HCT116 (cell line): ENCODE measurements around the gene CFAP43. TPM values are rescaled to one million over a fixed set of nuclear protein-coding genes. Genes with fewer than 3 reads are reported as not detected.

Experiments used
- ATAC-seq: fragments of 200-7000 bp; cut with Tn5 transposase; 2 replicates; pipeline ENCODE4 v1.9.1; 2020; ENCODE audit warnings: mild to moderate bottlenecking, moderate library complexity
- BruUV-seq: library from RNA; stranded (reverse); fragments of 400-500 nt; replicated peaks from 2 replicates; lab custom pipeline; 2021; lab: Mats Ljungman, UMichigan
- CTCF ChIA-PET: fragments of 300-600 bp; sonication (Branson Sonifier 250); formaldehyde crosslinking; loops from one replicate; lab custom pipeline; 2021; ENCODE audit warnings: antibody characterized with exemption; lab: Charles Lee
- POLR2A ChIA-PET: fragments of 300-600, 350-600 bp; sonication (Branson Sonifier 250); formaldehyde crosslinking; loops from one replicate; lab custom pipeline; 2021; ENCODE audit warnings: antibody characterized with exemption; lab: Charles Lee
- RAD21 ChIA-PET, 2 experiments: fragments of 300-600 bp; sonication (Branson Sonifier 250); formaldehyde crosslinking; loops; one replicate each; lab custom pipeline; 2023; ENCODE audit warnings: low total read pairs in 2 of 2; ENCODE audit not compliant: uncharacterized antibody in 2 of 2, unreplicated experiment in 2 of 2, low non-redundant PET in 1 of 2; lab: Charles Lee
- DNase-seq: peaks from one replicate; pipeline ENCODE4 v3.0.0-alpha.2; 2010; ENCODE audit warnings: low read depth, low spot score
- H2AFZ ChIP-seq: fragments of 200-600 bp; shearing (Covaris generic), sonication (generic); 2 replicates; pipeline ENCODE4 v1.6.1; 2017; ENCODE audit warnings: low read depth, mixed run types, mixed read lengths, antibody characterized with exemption, low read length; ENCODE audit not compliant: poor library complexity, severe bottlenecking
- H3K27ac ChIP-seq: 2 replicates; pipeline ENCODE4 v1.5.1; 2012; ENCODE audit warnings: low read depth, low read length
- H3K27me3 ChIP-seq: fragments of 200-600 bp; sonication (generic); 2 replicates; pipeline ENCODE4 v1.6.1; 2016; ENCODE audit warnings: mixed run types, low read length, mixed read lengths; ENCODE audit not compliant: insufficient read depth
- H3K36me3 ChIP-seq, 2 experiments: fragments of 200-500 bp in 1 of 2; fragments of 200-600 bp in 1 of 2; sonication (Bioruptor generic) in 1 of 2; sonication (generic) in 1 of 2; 2 replicates each; pipeline versions ENCODE4 v1.5.1 to v1.6.1; 2014 to 2016; ENCODE audit warnings: low read length in 2 of 2, inconsistent platforms in 1 of 2, mixed read lengths in 1 of 2, mixed run types in 1 of 2; ENCODE audit not compliant: insufficient read depth in 2 of 2, control insufficient read depth in 1 of 2
- H3K4me1 ChIP-seq, 2 experiments: fragments of 200-600 bp in 1 of 2; sonication (generic) in 1 of 2; 2 replicates each; pipeline versions ENCODE4 v1.5.1 to v1.6.1; 2012 to 2017; ENCODE audit warnings: low read length in 2 of 2, inconsistent platforms in 1 of 2, mild to moderate bottlenecking in 1 of 2, mixed read lengths in 1 of 2, mixed run types in 1 of 2, moderate library complexity in 1 of 2; ENCODE audit not compliant: insufficient read depth in 2 of 2, control insufficient read depth in 1 of 2
- H3K4me2 ChIP-seq: fragments of 200-600 bp; sonication (generic); 2 replicates; pipeline ENCODE4 v1.6.1; 2017; ENCODE audit warnings: mixed run types, low read length, mixed read lengths
- H3K4me3 ChIP-seq, 2 experiments: fragments of 200-600 bp in 1 of 2; sonication (generic) in 1 of 2; replicated peaks in 1 of 2; 2 replicates each; pipeline ENCODE4 v1.5.1; 2011 to 2016; ENCODE audit warnings: low read length in 2 of 2, control low read depth in 1 of 2, low read depth in 1 of 2, mild to moderate bottlenecking in 1 of 2, mixed read lengths in 1 of 2, mixed run types in 1 of 2
- H3K79me2 ChIP-seq: fragments of 200-600 bp; sonication (generic); 2 replicates; pipeline ENCODE4 v1.6.1; 2017; ENCODE audit warnings: mild to moderate bottlenecking, mixed run types, low read length, moderate library complexity, mixed read lengths; ENCODE audit not compliant: insufficient read depth
- H3K9ac ChIP-seq: fragments of 200-600 bp; sonication (generic); 2 replicates; pipeline ENCODE4 v1.6.1; 2016; ENCODE audit warnings: low read length, mixed read lengths
- H3K9me2 ChIP-seq: fragments of 200-600 bp; sonication (generic), shearing (Covaris generic); 2 replicates; pipeline ENCODE4 v1.6.1; 2017; ENCODE audit warnings: mixed run types, mild to moderate bottlenecking, moderate library complexity; ENCODE audit not compliant: insufficient read depth
- H3K9me3 ChIP-seq, 2 experiments: fragments of 200-500 bp in 1 of 2; fragments of 200-600 bp in 1 of 2; sonication (Bioruptor generic) in 1 of 2; sonication (generic) in 1 of 2; 2 replicates each; pipeline ENCODE4 v1.6.1; 2014 to 2017; ENCODE audit warnings: low read length in 2 of 2, mixed read lengths in 2 of 2, inconsistent platforms in 1 of 2, low read depth in 1 of 2, mild to moderate bottlenecking in 1 of 2, mixed run types in 1 of 2, moderate library complexity in 1 of 2; ENCODE audit not compliant: control insufficient read depth in 1 of 2, insufficient read depth in 1 of 2
- H4K20me1 ChIP-seq: fragments of 200-600 bp; sonication (generic), shearing (Covaris generic); 2 replicates; pipeline ENCODE4 v1.6.1; 2017; ENCODE audit warnings: mixed run types, mild to moderate bottlenecking, moderate library complexity; ENCODE audit not compliant: insufficient read depth
- CEBPB ChIP-seq: IDR thresholded peaks from 2 replicates; pipeline ENCODE4 v1.6.1; 2012; ENCODE audit warnings: low read depth
- EGR1 ChIP-seq: IDR thresholded peaks from 2 replicates; pipeline ENCODE4 v1.6.1; 2012; ENCODE audit warnings: low read depth
- ELF1 ChIP-seq: IDR thresholded peaks from 2 replicates; pipeline ENCODE4 v1.6.1; 2012; ENCODE audit warnings: low read depth, borderline replicate concordance
- EZH2 ChIP-seq: fragments of 200-600 bp; sonication (generic); IDR thresholded peaks from 2 replicates; pipeline ENCODE4 v1.6.1; 2017; ENCODE audit warnings: antibody characterized with exemption, mixed run types
- EZH2phosphoT487 ChIP-seq: fragments of 200-600 bp; IDR thresholded peaks from 2 replicates; pipeline ENCODE4 v1.6.1; 2018; ENCODE audit warnings: antibody characterized with exemption, borderline replicate concordance
- FOSL1 ChIP-seq: IDR thresholded peaks from 2 replicates; pipeline ENCODE4 v1.6.1; 2012; ENCODE audit warnings: low read depth
- MAX ChIP-seq: IDR thresholded peaks from 2 replicates; pipeline ENCODE4 v1.6.1; 2012
- POLR2A ChIP-seq: IDR thresholded peaks from 2 replicates; pipeline ENCODE4 v1.7.0; 2011; ENCODE audit warnings: borderline replicate concordance; ENCODE audit not compliant: insufficient read depth, insufficient read length; ENCODE audit errors: extremely low read depth
- POLR2AphosphoS5 ChIP-seq: IDR thresholded peaks from 2 replicates; pipeline ENCODE4 v1.6.1; 2011; ENCODE audit warnings: mild to moderate bottlenecking, low read depth, low read length, moderate library complexity
- RAD21 ChIP-seq: IDR thresholded peaks from 2 replicates; pipeline ENCODE4 v1.6.1; 2012; ENCODE audit warnings: low read depth, mild to moderate bottlenecking
- REST ChIP-seq: IDR thresholded peaks from 2 replicates; pipeline ENCODE4 v1.6.1; 2012; ENCODE audit warnings: low read depth
- SIN3A ChIP-seq: IDR thresholded peaks from 2 replicates; pipeline ENCODE4 v1.6.1; 2012; ENCODE audit warnings: low read depth
- SP1 ChIP-seq: IDR thresholded peaks from 2 replicates; pipeline ENCODE4 v1.6.1; 2012; ENCODE audit warnings: low read depth
- SRF ChIP-seq: IDR thresholded peaks from 2 replicates; pipeline ENCODE4 v1.6.1; 2012; ENCODE audit warnings: low read depth
- TCF7L2 ChIP-seq: IDR thresholded peaks from 2 replicates; pipeline ENCODE4 v1.7.0; 2011; ENCODE audit warnings: borderline replicate concordance, inconsistent platforms; ENCODE audit not compliant: insufficient read depth, insufficient read length; ENCODE audit errors: extremely low read depth
- ZFX ChIP-seq: fragments of 450-650 bp; IDR thresholded peaks from 2 replicates; pipeline ENCODE4 v1.6.1; 2017
- intact Hi-C: fragments of 100-400 bp; cut with micrococcal nuclease; formaldehyde crosslinking; loops from 2 replicates; pipeline ENCODE4 v1.10.0; 2022
- total RNA-seq: library from RNA; stranded (reverse); gene quantifications from one replicate; pipeline ENCODE4 v1.2.1, GENCODE V29; 2021; ENCODE audit not compliant: unreplicated experiment

Gene CFAP43
- total RNA-seq, 1 experiment from 2014 or later, result 4.0 TPM

GRCh38 chr10:104146882-104147281, 85.3 kb downstream of the CFAP43 start:
- DNase-seq (no peak), ATAC-seq (no peak)
- H3K27ac ChIP-seq, result no peak overlapping the region
- no peak for TF ChIP-seq REST
- no peaks in the 10 kb centered on the region for H4K20me1 ChIP-seq
- intact Hi-C loops, result no loop called here
- H3K9me3 ChIP-seq, result peaks cover 2 to 8% of the 10 kb centered on the region in 2 experiments; a peak in 2 of 4 replicates
- no peak overlapping the region for H3K9ac ChIP-seq
- ChIA-PET RAD21 (no interaction called here), POLR2A (no interaction called here), CTCF (interaction anchor here (0.6 to 2.9 kb wide), 3 partner anchors 7 to 908 kb away, joined by 3 to 9 read pairs (median 4); no protein-coding TSS in a partner anchor)
- no TSS peak for BruUV-seq
- H3K4me2 ChIP-seq, result no peak overlapping the region
- no peak overlapping the region for H2AFZ ChIP-seq
- no peaks in the 10 kb centered on the region for H3K27me3 ChIP-seq
- 0 out of 4 replicates have a peak, but pooled peaks cover 0 to 3% of the 10 kb centered on the region in 2 experiments for H3K36me3 ChIP-seq
- no peaks in the 10 kb centered on the region for H3K9me2 ChIP-seq
- H3K79me2 ChIP-seq, result no peaks in the 10 kb centered on the region
- H3K4me1 ChIP-seq, result no peaks in the 10 kb centered on the region
- H3K4me3 ChIP-seq, result no peak overlapping the region

- RAD21 ChIA-PET, result no interaction called here
- Histone ChIP-seq H3K4me2 (no peak overlapping the region), H3K4me1 (no peaks in the 10 kb centered on the region), H3K9ac (no peak overlapping the region)
- intact Hi-C loops, result no loop called here
- no peak for ATAC-seq
- TF ChIP-seq RAD21 (no peak), CEBPB (no peak), FOSL1 (no peak), MAX (no peak), ZFX (no peak), POLR2AphosphoS5 (no peak), SIN3A (no peak), SRF (no peak), EGR1 (no peak), TCF7L2 (no peak), EZH2 (no peak), POLR2A (no peak), ELF1 (no peak), EZH2phosphoT487 (no peak), SP1 (no peak)
- TF ChIP-seq, all 23 proteins: peak for 0
- no peaks in the 10 kb centered on the region for H3K9me2 ChIP-seq
- DNase-seq, result no peak
- no peak overlapping the region for H3K4me3 ChIP-seq
- H3K79me2 ChIP-seq, result no peaks in the 10 kb centered on the region
- H2AFZ ChIP-seq, result no peak overlapping the region
- no peaks in the 10 kb centered on the region for H3K9me3 ChIP-seq
- POLR2A ChIA-PET, result no interaction called here
- no peaks in the 10 kb centered on the region for H4K20me1 ChIP-seq
- BruUV-seq, result no TSS peak
- CTCF ChIA-PET, result interaction anchor here (1.8 kb wide), 1 partner anchor 18 kb away, joined by 5 read pairs; no protein-coding TSS in a partner anchor
- H3K27ac ChIP-seq, result no peak overlapping the region
- no peaks in the 10 kb centered on the region for H3K27me3 ChIP-seq
- H3K36me3 ChIP-seq, result no peaks in the 10 kb centered on the region
Measured at GRCh38 chr10:104144931-104145330, 87.2 kb downstream of the CFAP43 start.
